GM06990 (cell line): Measurements from ENCODE around the gene DMTF1.

Experiments used
- DNase-seq: peaks from one replicate; pipeline ENCODE4 v3.0.0-alpha.2; 2011; ENCODE audit not compliant: insufficient read length; ENCODE audit errors: extremely low read depth
- H3K27me3 ChIP-seq: replicated peaks from 2 replicates; pipeline ENCODE4 v1.6.0; 2011; ENCODE audit warnings: low read length; ENCODE audit not compliant: control insufficient read depth, insufficient read depth
- H3K36me3 ChIP-seq: 2 replicates; pipeline ENCODE4 v1.5.1; 2011; ENCODE audit warnings: low read length; ENCODE audit not compliant: control insufficient read depth, insufficient read depth
- H3K4me3 ChIP-seq: replicated peaks from 2 replicates; pipeline ENCODE4 v1.5.1; 2011; ENCODE audit warnings: low read depth, mild to moderate bottlenecking, control low read depth, low read length
- CTCF ChIP-seq: IDR thresholded peaks from 2 replicates; pipeline ENCODE4 v1.5.1; 2011; ENCODE audit warnings: low read length, control low read depth, mild to moderate bottlenecking, inconsistent platforms; ENCODE audit not compliant: insufficient read depth, poor library complexity, severe bottlenecking

DMTF1 gene

GRCh38 chr7:87148332-87148955 is 3.8 kb upstream of the DMTF1 start:
- peak; percentile 64 for TF ChIP-seq CTCF
- Histone ChIP-seq H3K36me3 (no peaks in the 10 kb centered on the region), H3K27me3 (no peaks in the 10 kb centered on the region), H3K4me3 (no peak overlapping the region)
- no peak for DNase-seq

- peak overlapping the region; percentile 87; the same call in 1 of the 2 replicates for H3K4me3 ChIP-seq
- no peaks in the 10 kb centered on the region for H3K36me3 ChIP-seq
- TF ChIP-seq CTCF, result no peak
- H3K27me3 ChIP-seq, result no peaks in the 10 kb centered on the region
- DNase-seq, result no peak
Measured at GRCh38 chr7:87151002-87151728, 1.1 kb upstream of the DMTF1 start.

GRCh38 chr7:87151729-87152111 is 533 bp upstream of the DMTF1 start:
- DNase-seq, result no peak

GRCh38 chr7:87152897-87153641 is 816 bp downstream of the DMTF1 start:
- no peak for TF ChIP-seq CTCF
- no peak for DNase-seq
- Histone ChIP-seq H3K36me3 (no peaks in the 10 kb centered on the region), H3K27me3 (no peaks in the 10 kb centered on the region), H3K4me3 (peak overlapping the region; percentile 87)

More at GRCh38 chr7:87151729-87152111, 533 bp upstream of the DMTF1 start:
- no peak for TF ChIP-seq CTCF
- Histone ChIP-seq H3K4me3 (peak overlapping the region; percentile 87), H3K36me3 (no peaks in the 10 kb centered on the region), H3K27me3 (no peaks in the 10 kb centered on the region)

- TF ChIP-seq CTCF, result no peak
- peak overlapping the region; percentile 87 for H3K4me3 ChIP-seq
- H3K27me3 ChIP-seq, result no peaks in the 10 kb centered on the region
- no peak for DNase-seq
- H3K36me3 ChIP-seq, result no peaks in the 10 kb centered on the region
Measured at GRCh38 chr7:87154166-87154565, 1.9 kb downstream of the DMTF1 start.
